ENCODE results near the gene HTRA1.

The HTRA1 gene

GRCh38 chr10:122454603-122455080 is 6.7 kb upstream of the HTRA1 start, which contains the start of gene ARMS2:
Gene ARMS2 (plus strand): TSS chr10:122454653. CDS start chr10:122454728, 75 bp downstream.
- DNase-seq (ENCODE audit: low read depth), result no peak

- DNase-seq (ENCODE audit: low read depth), result no peak
These were observed 5.8 kb upstream of the HTRA1 start for GRCh38 chr10:122455376-122456079.

- no peak for DNase-seq (ENCODE audit: low read depth)
These were observed 3.4 kb upstream of the HTRA1 start for GRCh38 chr10:122457934-122458333.

- DNase-seq (ENCODE audit: low read depth), result no peak
These were observed 2.7 kb upstream of the HTRA1 start for GRCh38 chr10:122458693-122459092.

- DNase-seq (ENCODE audit: low read depth), result peak; percentile 51
These were observed 1.6 kb upstream of the HTRA1 start for GRCh38 chr10:122459561-122460273.

GRCh38 chr10:122460891-122461293 is 461 bp upstream of the HTRA1 start:
- DNase-seq (ENCODE audit: low read depth), result no peak

- DNase-seq (ENCODE audit: low read depth), result no peak
These were observed 578 bp downstream of the HTRA1 start for GRCh38 chr10:122461729-122462532.

- peak; percentile 48 for DNase-seq (ENCODE audit: low read depth)
These were observed 1.4 kb downstream of the HTRA1 start for GRCh38 chr10:122462533-122463465.

- no peak for DNase-seq (ENCODE audit: low read depth)
These were observed 2.3 kb downstream of the HTRA1 start for GRCh38 chr10:122463466-122464249.

- DNase-seq (ENCODE audit: low read depth), result no peak
These were observed 2.8 kb downstream of the HTRA1 start for GRCh38 chr10:122464250-122464510.

- DNase-seq (ENCODE audit: low read depth), result no peak
These were observed 3.2 kb downstream of the HTRA1 start for GRCh38 chr10:122464586-122464985.

- no peak for DNase-seq (ENCODE audit: low read depth)
These were observed 4.2 kb downstream of the HTRA1 start for GRCh38 chr10:122465401-122466040.

- DNase-seq (ENCODE audit: low read depth), result no peak
These were observed 5.6 kb downstream of the HTRA1 start for GRCh38 chr10:122466951-122467381.

GRCh38 chr10:122467701-122468100 is 6.3 kb downstream of the HTRA1 start:
- no peak for DNase-seq (ENCODE audit: low read depth)

- DNase-seq (ENCODE audit: low read depth), result no peak
These were observed 7.1 kb downstream of the HTRA1 start for GRCh38 chr10:122468307-122468925.

GRCh38 chr10:122468926-122469781 is 7.8 kb downstream of the HTRA1 start:
- DNase-seq (ENCODE audit: low read depth), result peak; percentile 98

- DNase-seq (ENCODE audit: low read depth), result no peak
These were observed 8.5 kb downstream of the HTRA1 start for GRCh38 chr10:122469848-122470247.

GRCh38 chr10:122471531-122472177 is 10.3 kb downstream of the HTRA1 start:
- peak; percentile 70 for DNase-seq (ENCODE audit: low read depth)
